Adrenal gland (tissue), 12 donors: ENCODE results near the gene ATF7. TPM values are rescaled to one million over a fixed set of nuclear protein-coding genes. Genes with fewer than 3 reads are reported as not detected.

Source experiments
- DNase-seq, 7 donors: peaks; one replicate each; pipeline ENCODE4 v3.0.0-alpha.2; 2019 to 2020
- H3K27ac ChIP-seq, 5 donors: fragments of 200-600 bp; sonication (generic) in 4 of 5; 1 replicate in 3 of 5; 2 replicates in 2 of 5; pipeline versions ENCODE4 v1.5.1 to v1.8.0; 2016 to 2020; ENCODE audit warnings: mild to moderate bottlenecking in 1 of 5
- H3K27me3 ChIP-seq: fragments of 200-600 bp; 2 replicates; pipeline ENCODE4 v1.8.0; 2021
- H3K36me3 ChIP-seq, 2 donors: fragments of 200-600 bp; replicated peaks in 1 of 2; 1 replicate in 1 of 2; 2 replicates in 1 of 2; pipeline versions ENCODE4 v1.5.1 to v1.8.0; 2018 to 2022
- H3K4me1 ChIP-seq, 2 donors: fragments of 200-600 bp; replicated peaks in 1 of 2; 1 replicate in 1 of 2; 2 replicates in 1 of 2; pipeline versions ENCODE4 v1.5.1 to v1.8.0; 2018 to 2021
- H3K4me3 ChIP-seq, 4 donors: fragments of 200-600 bp; sonication (generic) in 3 of 4; one replicate each; pipeline ENCODE4 v1.5.1; 2016 to 2018
- H3K9me3 ChIP-seq, 3 donors: fragments of 200-600 bp; sonication (generic) in 1 of 3; replicated peaks in 1 of 3; 1 replicate in 2 of 3; 2 replicates in 1 of 3; pipeline versions ENCODE4 v1.5.1 to v1.8.0; 2016 to 2021
- POLR2A ChIP-seq, 2 donors: fragments of 450-650 bp; IDR thresholded peaks; one replicate each; pipeline ENCODE4 v1.6.1; 2017; ENCODE audit warnings: antibody characterized with exemption in 2 of 2, mild to moderate bottlenecking in 2 of 2, moderate library complexity in 1 of 2
- WGBS, 4 donors: extraction: QIAGEN DNeasy Blood & Tissue Kit in 2 of 4; methylation state at CpG; one replicate each; pipeline versions ENCODE4 v1.1.5 to v1.1.7; 2013 to 2017; 5-methylcytosine and 5-hydroxymethylcytosine counted together
- intact Hi-C, 2 donors: fragments of 100-400 bp; cut with DNase I; formaldehyde crosslinking; loops; one replicate each; pipeline versions ENCODE4 v1.14.1 to v1.15.0; 2022 to 2023
- polyA plus RNA-seq, 3 donors: library from polyadenylated mRNA; stranded (reverse); fragments of 200-250 nt in 2 of 3; fragments of 350-450 nt in 1 of 3; fragmentation: Illumina TruSeq in 1 of 3; extraction: RNeasy Lipid Tissue Mini Kit (QIAGEN cat#74804) in 1 of 3; gene quantifications; one replicate each; pipeline ENCODE4 v1.2.3, GENCODE V29; 2013 to 2014
- total RNA-seq, 9 donors: library from RNA; depleted of rRNA in 4 of 9; stranded (reverse); fragments of >200 nt in 4 of 9; fragments of 120-200 nt in 1 of 9; fragmentation: NEBNext Ultra II Directional in 1 of 9; extraction: Animal tissue kit (Norgen Biotek cat#: 25700) in 1 of 9; gene quantifications; one replicate each; pipeline versions ENCODE4 v1.1.0 to v1.2.4, GENCODE V29; 2013 to 2023
- TF ChIP-seq, protein P1 (sequence below), 6 experiments: fragments of 450-650 bp in 4 of 6; fragments of 200-600 bp in 2 of 6; sonication (generic) in 1 of 6; IDR thresholded peaks; 1 replicate in 5 of 6; 2 replicates in 1 of 6; pipeline versions ENCODE4 v1.5.1 to v1.8.0; 2016 to 2021; ENCODE audit warnings: antibody characterized with exemption in 6 of 6, mild to moderate bottlenecking in 2 of 6, moderate library complexity in 1 of 6
- donor health status: healthy with polysubstance abuse.
- donor health status: Bipolar disorder and iron deficiency.
- donor health status: DM: yes; HTN: yes; CAD: no.
- donor health status: DM: no; HTN: no; CAD: no.
- donor health status: DM: no; HTN: no; CAD: no.
- donor health status: DM: yes; HTN: yes; CAD: no.

Gene ATF7
- total and polyA plus RNA-seq, 12 donors = 12.1 to 41.7 (median 27.5) TPM

DNA sequence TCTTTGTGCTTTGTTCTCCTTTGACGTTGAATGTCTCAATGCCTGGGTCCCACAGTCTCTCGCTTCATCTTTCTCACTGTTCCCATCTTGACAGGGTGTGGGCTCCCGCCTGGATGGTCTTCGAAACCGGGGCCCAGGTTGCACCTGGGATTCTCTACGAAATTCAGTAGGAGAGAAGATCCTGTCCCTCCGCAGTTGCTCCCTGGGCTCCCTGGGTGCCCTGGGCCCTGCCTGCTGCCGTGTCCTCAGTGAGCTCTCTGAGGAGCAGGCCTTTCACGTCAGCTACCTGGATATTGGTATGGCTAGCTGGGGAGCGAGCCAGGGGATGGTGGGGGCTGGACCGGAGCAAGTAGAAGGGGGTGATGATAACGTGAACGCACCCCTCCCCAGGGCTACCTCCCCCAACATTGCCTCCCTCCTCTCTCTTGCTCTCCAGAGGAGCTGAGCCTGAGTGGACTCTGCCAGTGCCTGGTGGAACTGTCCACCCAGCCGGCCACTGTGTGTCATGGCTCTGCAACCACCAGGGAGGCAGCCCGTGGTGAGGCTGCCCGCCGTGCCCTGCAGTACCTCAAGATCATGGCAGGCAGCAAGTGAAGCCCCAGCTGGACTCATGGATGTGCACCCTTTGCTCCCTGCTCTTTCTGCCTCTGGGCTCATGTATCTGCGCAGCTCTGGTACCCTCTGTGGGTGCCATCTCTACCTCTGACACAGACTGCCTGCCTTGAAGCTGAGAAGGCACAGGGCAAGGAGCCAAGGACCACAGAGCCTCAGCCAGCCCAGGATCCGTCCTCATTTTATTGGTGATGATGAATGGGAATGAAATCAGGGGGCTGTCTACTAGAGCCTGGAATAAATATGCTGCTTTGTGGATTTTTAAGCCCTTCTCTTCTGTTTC, 120.4 kb downstream of the ATF7 start:
- 75 to 80% (median 79%) methylated on average over 12 to 19 of the region's 19 CpGs for WGBS, 4 donors
- peak in 3 of 7 donors; percentile 49 to 58 (median 51) for DNase-seq
- H3K36me3 ChIP-seq = peaks cover 0 to 39% of the 10 kb centered on the region in 2 donors

DNA sequence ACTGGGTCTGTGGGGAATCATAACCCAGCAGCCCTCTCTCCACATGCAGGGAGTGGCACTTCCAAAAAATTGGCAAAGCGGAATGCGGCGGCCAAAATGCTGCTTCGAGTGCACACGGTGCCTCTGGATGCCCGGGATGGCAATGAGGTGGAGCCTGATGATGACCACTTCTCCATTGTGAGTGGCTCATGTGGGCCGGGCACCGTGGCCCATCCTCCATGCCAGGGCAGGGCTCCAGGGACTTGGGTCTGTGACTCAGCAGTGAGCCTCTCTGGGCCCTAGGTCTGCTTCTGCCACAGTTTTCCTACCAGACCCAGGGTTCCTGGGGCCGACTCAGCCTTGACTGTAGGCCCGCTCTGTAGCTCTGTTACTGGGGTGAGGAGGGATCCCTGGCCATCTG, 121.1 kb downstream of the ATF7 start:
- 57 to 79% (median 65%) methylated on average over 6 to 10 of the region's 10 CpGs for WGBS, 4 donors
- peak in 1 of 2 donors; percentile 64 for TF ChIP-seq POLR2A (IDR thresholded peaks at IDR 0.05)
- TF ChIP-seq, protein P1, sequence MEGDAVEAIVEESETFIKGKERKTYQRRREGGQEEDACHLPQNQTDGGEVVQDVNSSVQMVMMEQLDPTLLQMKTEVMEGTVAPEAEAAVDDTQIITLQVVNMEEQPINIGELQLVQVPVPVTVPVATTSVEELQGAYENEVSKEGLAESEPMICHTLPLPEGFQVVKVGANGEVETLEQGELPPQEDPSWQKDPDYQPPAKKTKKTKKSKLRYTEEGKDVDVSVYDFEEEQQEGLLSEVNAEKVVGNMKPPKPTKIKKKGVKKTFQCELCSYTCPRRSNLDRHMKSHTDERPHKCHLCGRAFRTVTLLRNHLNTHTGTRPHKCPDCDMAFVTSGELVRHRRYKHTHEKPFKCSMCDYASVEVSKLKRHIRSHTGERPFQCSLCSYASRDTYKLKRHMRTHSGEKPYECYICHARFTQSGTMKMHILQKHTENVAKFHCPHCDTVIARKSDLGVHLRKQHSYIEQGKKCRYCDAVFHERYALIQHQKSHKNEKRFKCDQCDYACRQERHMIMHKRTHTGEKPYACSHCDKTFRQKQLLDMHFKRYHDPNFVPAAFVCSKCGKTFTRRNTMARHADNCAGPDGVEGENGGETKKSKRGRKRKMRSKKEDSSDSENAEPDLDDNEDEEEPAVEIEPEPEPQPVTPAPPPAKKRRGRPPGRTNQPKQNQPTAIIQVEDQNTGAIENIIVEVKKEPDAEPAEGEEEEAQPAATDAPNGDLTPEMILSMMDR (IDR thresholded peaks at IDR 0.05) = no peak
- Histone ChIP-seq H3K4me3 (no peak overlapping the region), H3K9me3 (no peaks in the 10 kb centered on the region), H3K27ac (peak overlapping the region in 4 of 5 donors; percentile 38 to 90 (median 76)), H3K4me1 (peaks cover 17 to 37% of the 10 kb centered on the region in 2 donors), H3K27me3 (no peaks in the 10 kb centered on the region), H3K36me3 (peaks cover 0 to 32% of the 10 kb centered on the region in 2 donors)
- intact Hi-C loops = loop anchor here in 1 of 2 donors (5.0 to 10.0 kb wide), 2 partner anchors 153 to 180 kb away; partner anchors contain the start of gene AAAS
- DNase-seq = peak; percentile 73 to 90 (median 88)

More for the DNA sequence above, 120.4 kb downstream of the ATF7 start:
- peaks cover 15 to 37% of the 10 kb centered on the region in 2 donors for H3K4me1 ChIP-seq
- intact Hi-C loops = loop anchor here in 1 of 2 donors (5.0 to 10.0 kb wide), 2 partner anchors 154 to 181 kb away; partner anchors contain the start of gene AAAS
- H3K9me3 ChIP-seq = no peaks in the 10 kb centered on the region
- H3K27ac ChIP-seq = peak overlapping the region in 4 of 5 donors; percentile 38 to 90 (median 76)
- TF ChIP-seq, protein P1 (IDR thresholded peaks at IDR 0.05) = no peak
- TF ChIP-seq POLR2A (IDR thresholded peaks at IDR 0.05) = no peak
- H3K27me3 ChIP-seq = no peaks in the 10 kb centered on the region
- no peak overlapping the region for H3K4me3 ChIP-seq

DNA sequence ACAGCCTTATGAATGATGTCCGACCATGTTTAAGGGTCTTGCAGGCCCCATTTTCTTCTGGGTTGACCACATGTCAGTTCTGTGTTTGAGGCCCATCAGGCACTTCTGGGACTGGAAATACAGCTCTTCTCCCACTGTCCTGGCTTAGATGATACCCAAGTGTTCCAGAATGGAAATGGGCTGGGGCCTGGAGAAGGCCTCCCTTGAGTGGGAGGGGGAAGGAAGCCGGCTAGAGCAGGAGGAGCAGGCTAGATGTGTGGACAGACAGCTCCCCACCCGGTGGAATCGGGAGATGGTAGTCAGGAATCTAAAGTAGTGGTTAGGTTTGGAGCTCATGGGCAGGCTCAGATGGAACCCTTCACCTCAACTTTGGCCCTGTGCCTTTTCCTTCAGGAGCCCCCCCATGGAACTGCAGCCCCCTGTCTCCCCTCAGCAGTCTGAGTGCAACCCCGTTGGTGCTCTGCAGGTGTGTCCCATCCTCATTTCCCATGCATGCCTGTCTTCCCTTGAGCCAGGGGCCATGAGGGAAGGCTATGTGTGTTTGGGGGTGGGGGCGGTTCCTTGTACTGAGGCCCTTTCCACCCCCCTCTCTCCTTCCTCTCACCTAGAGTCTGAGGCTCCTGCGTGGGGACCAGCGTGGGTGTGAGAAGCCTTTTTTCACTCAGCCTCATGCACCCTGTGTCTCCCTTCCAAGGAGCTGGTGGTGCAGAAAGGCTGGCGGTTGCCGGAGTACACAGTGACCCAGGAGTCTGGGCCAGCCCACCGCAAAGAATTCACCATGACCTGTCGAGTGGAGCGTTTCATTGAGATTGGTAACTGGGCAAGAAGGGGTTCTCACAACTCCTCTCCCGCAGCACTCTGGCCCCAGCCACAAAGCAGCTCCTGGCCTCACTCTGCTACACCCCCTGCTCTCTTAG, 121.9 kb downstream of the ATF7 start:
- no peaks in the 10 kb centered on the region for H3K9me3 ChIP-seq
- intact Hi-C loops = loop anchor here (5.0 to 10.0 kb wide), 2 partner anchors 52 to 179 kb away; partner anchors contain the start of genes AAAS (in 1 of the 2) and PCBP2 (in 1 of the 2)
- peaks cover 0 to 32% of the 10 kb centered on the region in 2 donors for H3K36me3 ChIP-seq
- no peak for TF ChIP-seq POLR2A (IDR thresholded peaks at IDR 0.05)
- TF ChIP-seq, protein P1 (IDR thresholded peaks at IDR 0.05) = no peak
- peaks cover 25 to 37% of the 10 kb centered on the region in 2 donors for H3K4me1 ChIP-seq
- 83 to 88% (median 86%) methylated on average over 9 to 14 of the region's 14 CpGs for WGBS, 4 donors
- H3K27ac ChIP-seq = peak overlapping the region in 3 of 5 donors; percentile 52 to 99 (median 90)
- H3K27me3 ChIP-seq = no peaks in the 10 kb centered on the region
- DNase-seq = no peak
- H3K4me3 ChIP-seq = no peak overlapping the region
